ENCODE data around the gene DOP1A.

Gene DOP1A

DNA sequence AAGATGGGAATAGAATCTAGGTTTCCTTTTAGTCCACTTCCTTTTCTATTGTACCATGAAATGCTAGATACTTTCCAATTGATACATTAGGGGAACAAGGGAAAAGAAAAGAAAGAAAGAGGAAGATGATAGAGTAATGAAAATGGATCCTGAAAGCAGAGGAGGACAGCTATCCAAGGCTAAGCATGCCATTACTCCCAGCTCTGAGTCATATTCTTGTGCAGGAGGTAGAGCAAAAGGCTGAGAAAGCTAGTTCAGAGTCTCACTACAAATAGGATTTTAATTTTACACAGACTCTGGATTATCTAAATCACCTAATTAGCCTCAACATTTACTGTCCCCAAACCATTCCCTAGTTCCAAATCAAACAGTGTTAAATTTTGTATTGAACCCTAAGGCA lies 149.3 kb downstream of the DOP1A start:
- DNase-seq (ENCODE audit: extremely low read depth, low read depth): no peak

More for the DNA sequence above, 149.3 kb downstream of the DOP1A start:
- TF ChIP-seq CTCF (IDR thresholded peaks at IDR 0.05; ENCODE audit: low read depth, low read length): no peak

All from AG09319 (cell line).